Upper lobe of left lung (tissue), 6 donors: ENCODE measurements around the gene DLK2. TPM values are rescaled to one million over a fixed set of nuclear protein-coding genes. Genes with fewer than 3 reads are reported as not detected.
"Not testable (repeated sequence)": the region's sequence is repeated elsewhere in the genome, so short reads cannot be mapped to it uniquely, and the experiment has no call there.

Source experiments
- ATAC-seq, 2 donors: fragments of 200-7000 bp; cut with Tn5 transposase; one replicate each; pipeline ENCODE4 v1.9.1; 2022; ENCODE audit warnings: mild to moderate bottlenecking in 2 of 2, moderate library complexity in 2 of 2; ENCODE audit not compliant: low FRiP score in 2 of 2
- DNase-seq, 2 donors: peaks; one replicate each; pipeline ENCODE4 v3.0.0-alpha.2; 2019 to 2020
- H3K27ac ChIP-seq, 4 donors: fragments of 200-600 bp; sonication (generic); one replicate each; pipeline ENCODE4 v1.5.1; 2016 to 2019
- H3K27me3 ChIP-seq, 4 donors: fragments of 200-600 bp; sonication (generic); one replicate each; pipeline ENCODE4 v1.5.1; 2017 to 2019
- H3K36me3 ChIP-seq, 4 donors: fragments of 200-600 bp; sonication (generic); one replicate each; pipeline ENCODE4 v1.5.1; 2016 to 2019
- H3K4me1 ChIP-seq, 4 donors: fragments of 200-600 bp; sonication (generic); one replicate each; pipeline ENCODE4 v1.5.1; 2018 to 2019
- H3K4me3 ChIP-seq, 4 donors: fragments of 200-600 bp; sonication (generic); one replicate each; pipeline ENCODE4 v1.5.1; 2017 to 2019; ENCODE audit warnings: mild to moderate bottlenecking in 2 of 4, moderate library complexity in 1 of 4
- H3K9me3 ChIP-seq, 4 donors: fragments of 200-600 bp; sonication (generic); one replicate each; pipeline ENCODE4 v1.5.1; 2018 to 2019
- CTCF ChIP-seq, 6 experiments: fragments of 450-650 bp in 4 of 6; fragments of 200-600 bp in 2 of 6; sonication (generic) in 2 of 6; IDR thresholded peaks; one replicate each; pipeline ENCODE4 v1.5.1; 2016 to 2019; ENCODE audit warnings: antibody characterized with exemption in 6 of 6
- EP300 ChIP-seq, 4 donors: sonication (generic); formaldehyde crosslinking; IDR thresholded peaks; one replicate each; pipeline ENCODE4 v1.5.1; 2017; ENCODE audit warnings: antibody characterized with exemption in 4 of 4, control low read depth in 2 of 4
- POLR2A ChIP-seq, 4 donors: fragments of 450-650 bp; IDR thresholded peaks; one replicate each; pipeline ENCODE4 v1.5.1; 2016 to 2017; ENCODE audit warnings: antibody characterized with exemption in 4 of 4, mild to moderate bottlenecking in 2 of 4
- POLR2AphosphoS5 ChIP-seq, 2 donors: sonication (generic); formaldehyde crosslinking; IDR thresholded peaks; one replicate each; pipeline ENCODE4 v1.5.1; 2017; ENCODE audit warnings: antibody characterized with exemption in 2 of 2
- WGBS, 2 donors: methylation state at CpG; one replicate each; pipeline ENCODE4 v1.1.5; 2017 to 2018; 5-methylcytosine and 5-hydroxymethylcytosine counted together
- total RNA-seq, 6 donors: library from RNA; depleted of rRNA in 4 of 6; stranded (reverse); fragments of >200 nt in 4 of 6; gene quantifications; one replicate each; pipeline versions ENCODE4 v1.1.0 to v1.2.1, GENCODE V29; 2016 to 2021
- donor health status: DM: no; HTN: no; CAD: no; lungs with moderate emphysema.
- donor health status: DM: no; HTN: yes; CAD: no; lungs with severe emphysema.

DLK2 gene
- total RNA-seq, 6 donors from 2014 or later: 0.34 to 2.4 (median 1.2) TPM; not detected in 2

- H3K4me3 ChIP-seq: no peak overlapping the region
- no peaks in the 10 kb centered on the region for H3K36me3 ChIP-seq
- no peaks in the 10 kb centered on the region for H3K4me1 ChIP-seq
- 79 to 90% methylated on average over 8 of the region's 8 CpGs for WGBS, 2 donors
- no peaks in the 10 kb centered on the region for H3K9me3 ChIP-seq
- ATAC-seq: no peak
- no peak overlapping the region for H3K27ac ChIP-seq
- TF ChIP-seq EP300 (IDR thresholded peaks at IDR 0.05) (no peak), CTCF (IDR thresholded peaks at IDR 0.05) (no peak), POLR2A (IDR thresholded peaks at IDR 0.05) (no peak), POLR2AphosphoS5 (IDR thresholded peaks at IDR 0.05) (no peak)
- no peak for DNase-seq
- H3K27me3 ChIP-seq: no peaks in the 10 kb centered on the region
Measured at GRCh38 chr6:43464337-43464736, 9.0 kb upstream of the DLK2 start.

- Histone ChIP-seq H3K27ac (no peak overlapping the region), H3K36me3 (no peaks in the 10 kb centered on the region), H3K4me1 (no peaks in the 10 kb centered on the region), H3K4me3 (no peak overlapping the region), H3K27me3 (peaks cover 0 to 2% (median 0%) of the 10 kb centered on the region in 4 donors), H3K9me3 (no peaks in the 10 kb centered on the region)
- 75 to 77% methylated on average over 5 of the region's 5 CpGs for WGBS, 2 donors
- TF ChIP-seq EP300 (IDR thresholded peaks at IDR 0.05): no peak
- TF ChIP-seq POLR2AphosphoS5 (IDR thresholded peaks at IDR 0.05): no peak
- ATAC-seq (no peak), DNase-seq (no peak)
Measured at GRCh38 chr6:43461936-43462335, 6.6 kb upstream of the DLK2 start.

GRCh38 chr6:43460032-43460431 is 4.7 kb upstream of the DLK2 start:
- no peak overlapping the region for H3K27ac ChIP-seq
- peaks cover 8 to 14% (median 10%) of the 10 kb centered on the region in 4 donors for H3K4me1 ChIP-seq
- DNase-seq (no peak), ATAC-seq (no peak)
- H3K36me3 ChIP-seq: no peaks in the 10 kb centered on the region
- WGBS, 2 donors: 80% methylated on average over 3 to 4 of the region's 4 CpGs
- TF ChIP-seq POLR2AphosphoS5 (IDR thresholded peaks at IDR 0.05): no peak
- no peak for TF ChIP-seq POLR2A (IDR thresholded peaks at IDR 0.05)
- no peak for TF ChIP-seq EP300 (IDR thresholded peaks at IDR 0.05)
- no peak for TF ChIP-seq CTCF (IDR thresholded peaks at IDR 0.05)
- H3K9me3 ChIP-seq: no peaks in the 10 kb centered on the region
- H3K27me3 ChIP-seq: peaks cover 0 to 21% (median 6%) of the 10 kb centered on the region in 4 donors
- H3K4me3 ChIP-seq: no peak overlapping the region

GRCh38 chr6:43459535-43459934 is 4.2 kb upstream of the DLK2 start:
- TF ChIP-seq EP300 (IDR thresholded peaks at IDR 0.05) (no peak), POLR2AphosphoS5 (IDR thresholded peaks at IDR 0.05) (no peak), CTCF (IDR thresholded peaks at IDR 0.05) (no peak), POLR2A (IDR thresholded peaks at IDR 0.05) (no peak)
- ATAC-seq: no peak
- H3K27me3 ChIP-seq: peaks cover 0 to 21% (median 7%) of the 10 kb centered on the region in 4 donors
- H3K9me3 ChIP-seq: no peaks in the 10 kb centered on the region
- no peak overlapping the region for H3K27ac ChIP-seq
- H3K36me3 ChIP-seq: no peaks in the 10 kb centered on the region
- DNase-seq: no peak
- WGBS, 2 donors: 62 to 81% methylated on average over 1 of the region's 1 CpG
- no peak overlapping the region for H3K4me3 ChIP-seq
- H3K4me1 ChIP-seq: peaks cover 13 to 19% (median 15%) of the 10 kb centered on the region in 4 donors

GRCh38 chr6:43458154-43458553 is 2.8 kb upstream of the DLK2 start:
- H3K9me3 ChIP-seq, H3K4me3 ChIP-seq, H3K27ac ChIP-seq, H3K36me3 ChIP-seq, DNase-seq, ATAC-seq: not testable (repeated sequence)
- H3K27me3 ChIP-seq: peaks cover 0 to 21% (median 7%) of the 10 kb centered on the region in 4 donors
- peaks cover 16 to 24% (median 19%) of the 10 kb centered on the region in 4 donors for H3K4me1 ChIP-seq
- 95 to 97% methylated on average over 15 of the region's 15 CpGs for WGBS, 2 donors

- Histone ChIP-seq H3K36me3 (peaks cover 0 to 6% (median 2%) of the 10 kb centered on the region in 4 donors), H3K4me1 (peaks cover 16 to 24% (median 19%) of the 10 kb centered on the region in 4 donors), H3K27me3 (peaks cover 0 to 21% (median 7%) of the 10 kb centered on the region in 4 donors), H3K27ac (no peak overlapping the region), H3K9me3 (no peaks in the 10 kb centered on the region), H3K4me3 (no peak overlapping the region)
- TF ChIP-seq EP300 (IDR thresholded peaks at IDR 0.05) (no peak), POLR2AphosphoS5 (IDR thresholded peaks at IDR 0.05) (no peak), CTCF (IDR thresholded peaks at IDR 0.05) (no peak), POLR2A (IDR thresholded peaks at IDR 0.05) (no peak)
- no peak for ATAC-seq
- DNase-seq: no peak
- WGBS, 2 donors: 54 to 62% methylated on average over 9 of the region's 9 CpGs
Measured at GRCh38 chr6:43457643-43458042, 2.3 kb upstream of the DLK2 start.
